VCaP (cell line): ENCODE data around the gene SASH3.

ENCODE experiments used
- H3K27ac ChIP-seq: fragments of 450-650 bp; 2 replicates; pipeline ENCODE4 v1.5.1; 2017
- CTCF ChIP-seq: fragments of 450-650 bp; conservative IDR thresholded peaks from 2 replicates; pipeline ENCODE4 v1.5.1; 2017; ENCODE audit warnings: mild to moderate bottlenecking, moderate library complexity

The SASH3 gene

GRCh38 chrX:129824620-129825019, 44.9 kb downstream of the SASH3 start:
- no peak overlapping the region for H3K27ac ChIP-seq

GRCh38 chrX:129825746-129826505, 46.2 kb downstream of the SASH3 start:
- H3K27ac ChIP-seq = no peak overlapping the region
- no peak for TF ChIP-seq CTCF

More at GRCh38 chrX:129824620-129825019, 44.9 kb downstream of the SASH3 start:
- TF ChIP-seq CTCF = no peak

GRCh38 chrX:129830494-129830893, 50.7 kb downstream of the SASH3 start:
- TF ChIP-seq CTCF = no peak
- no peak overlapping the region for H3K27ac ChIP-seq

GRCh38 chrX:129831091-129831885, 51.5 kb downstream of the SASH3 start:
- no peak for TF ChIP-seq CTCF

GRCh38 chrX:129833153-129833990, 53.6 kb downstream of the SASH3 start:
- H3K27ac ChIP-seq = no peak overlapping the region
- TF ChIP-seq CTCF = no peak

More at GRCh38 chrX:129831091-129831885, 51.5 kb downstream of the SASH3 start:
- no peak overlapping the region for H3K27ac ChIP-seq

GRCh38 chrX:129836827-129837226, 57.1 kb downstream of the SASH3 start:
- TF ChIP-seq CTCF = no peak
- no peak overlapping the region for H3K27ac ChIP-seq

- peak overlapping the region; percentile 86 for H3K27ac ChIP-seq
- no peak for TF ChIP-seq CTCF
Observed at GRCh38 chrX:129840344-129840743, 60.6 kb downstream of the SASH3 start.
